GM21423 (cell line): ENCODE results near the gene CALN1.
"Not testable (repeated sequence)": the region's sequence is repeated elsewhere in the genome, so short reads cannot be mapped to it uniquely, and the experiment has no call there.

Experiments
- ATAC-seq: cut with Tn5 transposase; IDR thresholded peaks from one replicate; pipeline ENCODE4 v1.9.1; 2021; ENCODE audit warnings: mild to moderate bottlenecking, moderate library complexity; ENCODE audit not compliant: unreplicated experiment

The CALN1 gene

DNA sequence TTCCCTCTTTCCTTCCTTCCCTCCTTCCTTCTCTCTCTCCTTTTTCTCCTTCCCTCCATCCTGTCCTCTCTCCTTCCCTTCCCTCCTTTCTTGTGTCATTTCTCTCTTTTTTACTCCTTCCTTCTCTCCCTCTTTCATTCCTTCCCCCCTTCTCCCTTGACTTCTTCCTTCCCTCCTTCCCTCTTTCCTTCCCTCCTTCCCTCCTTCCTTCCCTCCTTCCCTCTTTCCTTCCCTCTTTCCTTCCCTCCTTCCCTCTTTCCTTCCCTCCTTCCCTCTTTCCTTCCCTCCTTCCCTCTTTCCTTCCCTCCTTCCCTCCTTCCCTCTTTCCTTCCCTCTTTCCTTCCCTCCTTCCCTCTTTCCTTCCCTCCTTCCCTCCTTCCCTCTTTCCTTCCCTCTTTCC is 203.1 kb downstream of the CALN1 start:
- not testable (repeated sequence) for ATAC-seq

- no peak for ATAC-seq
Measured at GRCh38 chr7:72196176-72196575, 216.0 kb downstream of the CALN1 start.

DNA sequence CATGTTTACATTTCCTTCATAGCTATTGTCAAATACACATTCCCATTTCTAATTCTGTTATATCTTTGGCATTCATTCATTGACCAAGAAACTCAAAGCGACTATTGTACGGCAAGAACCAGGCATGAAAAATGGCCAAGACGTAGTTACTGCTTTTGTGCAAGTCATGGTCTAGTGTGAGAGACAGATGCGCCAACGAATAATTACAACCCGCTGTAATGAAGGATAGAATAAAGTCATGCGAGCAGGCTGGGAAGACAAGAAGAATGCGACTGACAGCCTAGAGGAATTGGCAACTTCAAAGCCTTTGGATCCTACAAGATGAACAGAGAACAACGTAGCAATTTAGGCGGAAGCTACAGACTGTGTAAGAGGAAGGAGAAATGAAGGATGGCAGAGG is 221.2 kb downstream of the CALN1 start:
- no peak for ATAC-seq

DNA sequence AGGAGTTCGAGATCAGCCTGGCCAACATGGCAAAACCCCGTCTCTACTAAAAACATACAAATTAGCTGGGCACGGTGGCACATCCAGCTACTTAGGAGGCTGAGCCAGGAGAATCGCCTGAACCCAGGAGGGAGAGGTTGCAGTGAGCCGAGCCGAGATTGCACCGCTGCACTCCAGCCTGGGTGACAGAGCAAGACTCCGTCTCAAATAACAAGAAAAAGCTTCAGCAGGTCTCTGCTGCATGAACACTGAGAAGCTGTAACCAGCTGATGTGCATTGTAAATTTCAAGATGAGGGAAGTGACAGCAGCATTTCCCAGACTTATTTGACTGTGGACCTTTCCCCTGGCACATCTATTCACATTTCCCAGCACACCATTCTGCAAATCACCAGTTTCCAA is 222.0 kb downstream of the CALN1 start:
- no peak for ATAC-seq

GRCh38 chr7:72187179-72187578 is 225.0 kb downstream of the CALN1 start:
- no peak for ATAC-seq

DNA sequence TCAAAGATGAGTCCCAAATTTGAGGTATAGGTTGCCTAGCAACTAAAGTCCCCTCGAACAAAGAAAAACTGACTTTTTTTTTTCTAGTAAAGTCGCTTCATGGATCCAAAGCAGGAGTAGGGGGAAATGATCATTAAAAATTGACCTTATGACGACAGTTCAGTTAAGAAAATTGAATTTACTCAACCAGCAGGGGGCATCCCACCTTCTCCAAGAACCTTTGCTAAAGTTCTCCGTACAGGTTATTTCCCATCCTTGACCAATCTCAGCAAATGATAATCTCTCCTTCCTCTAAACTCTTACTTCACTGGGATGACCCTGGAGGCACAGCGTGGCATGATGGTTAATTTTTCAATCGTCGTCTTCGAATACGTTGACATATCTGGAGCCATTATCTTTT is 228.3 kb downstream of the CALN1 start:
- ATAC-seq = no peak

DNA sequence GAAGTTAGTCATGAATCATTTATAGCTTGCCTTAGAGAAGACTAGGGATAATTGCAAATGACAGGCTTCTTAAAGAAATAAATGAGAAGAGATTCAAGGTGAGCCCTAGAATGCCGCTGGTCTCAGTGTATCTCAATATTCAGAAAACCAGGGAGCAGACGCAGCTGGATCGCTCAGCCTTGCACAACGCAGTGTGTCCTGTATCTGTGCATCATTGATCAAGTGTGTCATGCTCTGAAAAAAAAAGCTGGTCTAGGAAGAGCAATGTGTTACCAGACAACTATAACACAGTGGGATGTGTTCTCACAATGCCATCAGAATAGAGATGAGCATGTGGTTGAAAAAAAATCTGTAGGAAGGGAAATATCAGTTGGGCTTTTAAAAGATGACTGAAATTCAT is 230.1 kb downstream of the CALN1 start:
- ATAC-seq = no peak

GRCh38 chr7:72176875-72177274 is 235.3 kb downstream of the CALN1 start:
- no peak for ATAC-seq

DNA sequence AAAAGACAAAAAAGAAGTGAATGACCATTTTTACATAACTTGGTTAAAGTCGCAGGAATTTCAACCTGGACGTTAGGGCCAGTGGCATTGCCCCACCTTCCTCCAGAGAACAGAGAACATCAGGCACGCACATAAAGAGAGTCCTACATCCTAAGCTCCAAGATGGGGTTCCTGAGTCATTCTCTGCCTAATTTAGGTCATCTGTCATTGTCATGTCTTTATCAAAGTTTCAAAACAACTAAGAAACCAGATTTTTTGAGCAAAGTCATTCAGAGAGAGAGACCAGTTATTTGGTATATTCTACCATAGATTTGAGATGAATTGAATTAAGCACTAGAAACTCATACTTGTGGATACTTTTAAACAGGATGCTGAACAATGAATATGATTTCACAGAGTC is 241.7 kb downstream of the CALN1 start:
- no peak for ATAC-seq

GRCh38 chr7:72163271-72163670 is 248.9 kb downstream of the CALN1 start:
- no peak for ATAC-seq

- ATAC-seq = no peak
Measured at GRCh38 chr7:72161534-72161933, 250.6 kb downstream of the CALN1 start.

- no peak for ATAC-seq
Measured at GRCh38 chr7:72159911-72160310, 252.2 kb downstream of the CALN1 start.

- no peak for ATAC-seq
Measured at GRCh38 chr7:72156671-72157070, 255.5 kb downstream of the CALN1 start.

GRCh38 chr7:72153132-72153512 is 259.0 kb downstream of the CALN1 start:
- ATAC-seq = no peak

- no peak for ATAC-seq
Measured at GRCh38 chr7:72152161-72153131, 259.7 kb downstream of the CALN1 start.

- no peak for ATAC-seq
Measured at GRCh38 chr7:72140566-72140965, 271.6 kb downstream of the CALN1 start.

DNA sequence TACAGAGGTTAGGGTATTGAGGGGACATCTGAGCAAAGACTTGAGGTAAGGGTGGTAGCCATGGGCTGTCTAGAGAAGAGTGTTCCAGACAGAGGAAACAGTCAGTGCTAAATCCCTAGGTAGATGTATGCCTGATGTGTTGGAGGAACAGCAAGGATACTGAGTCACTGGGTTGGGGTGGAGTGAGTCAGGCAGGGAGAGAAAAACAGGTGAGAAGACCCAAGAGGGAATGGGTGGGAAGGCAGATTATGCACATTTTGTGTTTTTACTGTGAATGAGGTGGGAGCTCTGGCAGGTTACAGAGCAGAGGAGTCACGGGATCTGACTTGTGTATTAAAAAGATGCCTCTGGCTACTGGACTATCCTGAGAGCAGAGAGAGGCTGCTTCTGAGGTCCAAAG is 285.0 kb downstream of the CALN1 start:
- no peak for ATAC-seq

GRCh38 chr7:72123913-72124312 is 288.2 kb downstream of the CALN1 start:
- ATAC-seq = no peak

- no peak for ATAC-seq
Measured at GRCh38 chr7:72118366-72118765, 293.8 kb downstream of the CALN1 start.

DNA sequence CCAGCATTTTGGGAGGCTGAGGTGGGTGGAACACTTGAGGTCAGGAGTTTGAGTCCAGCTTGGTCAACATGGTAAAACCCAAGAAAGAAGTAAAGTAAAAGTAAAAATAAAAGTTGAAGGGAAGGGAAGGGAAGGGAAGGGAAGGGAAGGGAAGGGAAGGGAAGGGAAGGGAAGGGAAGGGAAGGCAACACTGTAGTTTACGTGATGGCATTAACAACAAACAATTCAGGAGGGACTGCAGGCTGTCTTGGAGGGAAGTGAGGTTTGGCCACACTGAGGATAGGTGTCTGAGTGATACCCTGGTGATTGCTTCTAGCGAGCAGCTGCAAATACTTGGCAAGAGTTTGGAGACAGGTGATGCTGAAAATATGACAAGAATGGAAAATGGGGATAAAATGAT is 298.0 kb downstream of the CALN1 start:
- ATAC-seq = no peak

DNA sequence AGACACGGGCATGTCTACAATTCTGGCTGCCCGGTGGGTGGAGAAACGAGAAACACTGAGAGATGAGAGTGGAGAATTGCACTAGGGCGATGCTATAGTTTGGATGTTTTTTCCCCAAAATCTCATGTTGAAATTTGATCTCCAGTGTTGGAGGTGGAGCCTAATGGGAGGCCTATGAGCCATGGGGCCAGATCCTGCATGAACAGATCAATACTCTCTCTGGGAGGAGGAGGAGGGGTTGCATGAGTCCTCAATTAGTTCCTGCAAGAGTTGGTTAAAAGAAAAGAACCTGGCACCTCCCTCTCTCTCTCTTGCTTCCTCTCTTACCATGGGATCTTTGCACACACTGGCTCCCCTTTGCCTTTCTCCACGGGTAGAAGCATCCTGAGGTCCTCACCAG is 299.1 kb downstream of the CALN1 start:
- no peak for ATAC-seq

DNA sequence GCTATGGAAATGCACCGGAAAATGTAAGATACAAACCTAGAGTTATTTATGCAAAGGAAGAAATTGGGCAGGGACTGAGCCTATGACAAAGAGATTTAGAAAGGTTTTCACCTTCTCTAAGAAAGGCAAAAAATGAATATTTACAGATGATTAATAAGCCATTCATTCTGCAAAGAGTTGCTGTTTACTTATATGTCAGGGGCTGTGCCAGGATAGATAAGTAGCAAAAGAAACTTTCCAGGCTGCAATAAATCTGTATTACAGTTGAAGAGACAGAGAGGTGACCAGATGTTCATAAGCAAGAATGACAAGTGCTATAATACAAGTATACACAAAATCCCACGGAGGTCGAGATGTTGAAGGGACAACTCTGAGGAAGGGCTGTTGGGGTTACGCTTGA is 299.6 kb downstream of the CALN1 start:
- no peak for ATAC-seq

GRCh38 chr7:72111086-72111485 is 301.1 kb downstream of the CALN1 start:
- no peak for ATAC-seq
